OCI-LY7 (cell line): Measurements from ENCODE around the gene RIMS1.

Source experiments
- CTCF ChIP-seq: fragments of 200-600 bp; sonication (generic); conservative IDR thresholded peaks from 2 replicates; pipeline ENCODE4 v1.5.1; 2014; ENCODE audit warnings: mild to moderate bottlenecking, antibody characterized with exemption, low read length, moderate library complexity, mixed read lengths
- EZH2phosphoT487 ChIP-seq: fragments of 200-600 bp; sonication (generic); IDR thresholded peaks from 2 replicates; pipeline ENCODE4 v1.6.1; 2018; ENCODE audit warnings: low read depth, borderline replicate concordance, mild to moderate bottlenecking, mixed run types, antibody characterized with exemption, low read length, moderate library complexity, mixed read lengths

- TF ChIP-seq CTCF (no peak), EZH2phosphoT487 (no peak)
Observed at GRCh38 chr6:72422171-72422570, 535.8 kb downstream of the RIMS1 start.
